ENCODE measurements around the gene C1orf159.

- no peak for TF ChIP-seq CTCF (IDR thresholded peaks at IDR 0.05)
- no peak for TF ChIP-seq EZH2 (IDR thresholded peaks at IDR 0.05; ENCODE audit: borderline replicate concordance, insufficient read depth, low read depth, low read length, poor library complexity, severe bottlenecking)
Measured at GRCh38 chr1:1130206-1131120, 14.6 kb upstream of the C1orf159 start.
